MM.1S (cell line): ENCODE measurements around the gene PALD1.

Source experiments
- EZH2phosphoT487 ChIP-seq: fragments of 300-600 bp; sonication (generic); IDR thresholded peaks from 2 replicates; pipeline ENCODE4 v1.6.1; 2018; ENCODE audit warnings: antibody characterized with exemption, low read length
- TF ChIP-seq, protein P1 (sequence below): fragments of 300-600 bp; sonication (generic); IDR thresholded peaks from 2 replicates; pipeline ENCODE4 v1.5.1; 2016; ENCODE audit warnings: antibody characterized with exemption, low read length, mixed read lengths

DNA sequence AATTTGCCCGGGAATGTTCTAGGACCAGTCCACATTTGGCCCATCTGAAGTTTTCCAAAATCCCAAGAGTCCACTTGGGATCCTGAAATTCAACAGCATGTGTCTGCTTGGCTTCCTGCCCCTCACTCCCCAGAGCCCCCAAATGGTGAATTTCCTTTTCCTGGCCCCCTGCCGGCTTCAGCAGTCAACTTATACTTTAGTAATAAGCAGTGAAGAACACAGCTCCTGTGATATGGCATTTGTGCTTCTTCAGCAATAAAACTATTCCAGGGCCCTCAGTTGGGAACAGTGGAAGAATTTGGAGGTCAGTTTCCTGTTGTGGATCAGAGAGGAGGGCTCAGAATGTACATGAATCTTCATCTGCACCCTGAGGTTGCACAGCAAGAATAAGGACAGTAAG is 72.9 kb downstream of the PALD1 start:
- TF ChIP-seq, protein P1, sequence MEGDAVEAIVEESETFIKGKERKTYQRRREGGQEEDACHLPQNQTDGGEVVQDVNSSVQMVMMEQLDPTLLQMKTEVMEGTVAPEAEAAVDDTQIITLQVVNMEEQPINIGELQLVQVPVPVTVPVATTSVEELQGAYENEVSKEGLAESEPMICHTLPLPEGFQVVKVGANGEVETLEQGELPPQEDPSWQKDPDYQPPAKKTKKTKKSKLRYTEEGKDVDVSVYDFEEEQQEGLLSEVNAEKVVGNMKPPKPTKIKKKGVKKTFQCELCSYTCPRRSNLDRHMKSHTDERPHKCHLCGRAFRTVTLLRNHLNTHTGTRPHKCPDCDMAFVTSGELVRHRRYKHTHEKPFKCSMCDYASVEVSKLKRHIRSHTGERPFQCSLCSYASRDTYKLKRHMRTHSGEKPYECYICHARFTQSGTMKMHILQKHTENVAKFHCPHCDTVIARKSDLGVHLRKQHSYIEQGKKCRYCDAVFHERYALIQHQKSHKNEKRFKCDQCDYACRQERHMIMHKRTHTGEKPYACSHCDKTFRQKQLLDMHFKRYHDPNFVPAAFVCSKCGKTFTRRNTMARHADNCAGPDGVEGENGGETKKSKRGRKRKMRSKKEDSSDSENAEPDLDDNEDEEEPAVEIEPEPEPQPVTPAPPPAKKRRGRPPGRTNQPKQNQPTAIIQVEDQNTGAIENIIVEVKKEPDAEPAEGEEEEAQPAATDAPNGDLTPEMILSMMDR = no peak
- TF ChIP-seq EZH2phosphoT487 = no peak
